Midbrain (tissue), 1 donor: ENCODE measurements around the gene USP1.
A peak's percentile ranks its signal among the peaks of the same experiment; 100 is the strongest.

Experiments
- DNase-seq: peaks from one replicate; lab custom pipeline; 2025; lab: John Stamatoyannopoulos, UW

USP1 gene, protein sequence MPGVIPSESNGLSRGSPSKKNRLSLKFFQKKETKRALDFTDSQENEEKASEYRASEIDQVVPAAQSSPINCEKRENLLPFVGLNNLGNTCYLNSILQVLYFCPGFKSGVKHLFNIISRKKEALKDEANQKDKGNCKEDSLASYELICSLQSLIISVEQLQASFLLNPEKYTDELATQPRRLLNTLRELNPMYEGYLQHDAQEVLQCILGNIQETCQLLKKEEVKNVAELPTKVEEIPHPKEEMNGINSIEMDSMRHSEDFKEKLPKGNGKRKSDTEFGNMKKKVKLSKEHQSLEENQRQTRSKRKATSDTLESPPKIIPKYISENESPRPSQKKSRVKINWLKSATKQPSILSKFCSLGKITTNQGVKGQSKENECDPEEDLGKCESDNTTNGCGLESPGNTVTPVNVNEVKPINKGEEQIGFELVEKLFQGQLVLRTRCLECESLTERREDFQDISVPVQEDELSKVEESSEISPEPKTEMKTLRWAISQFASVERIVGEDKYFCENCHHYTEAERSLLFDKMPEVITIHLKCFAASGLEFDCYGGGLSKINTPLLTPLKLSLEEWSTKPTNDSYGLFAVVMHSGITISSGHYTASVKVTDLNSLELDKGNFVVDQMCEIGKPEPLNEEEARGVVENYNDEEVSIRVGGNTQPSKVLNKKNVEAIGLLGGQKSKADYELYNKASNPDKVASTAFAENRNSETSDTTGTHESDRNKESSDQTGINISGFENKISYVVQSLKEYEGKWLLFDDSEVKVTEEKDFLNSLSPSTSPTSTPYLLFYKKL

DNA sequence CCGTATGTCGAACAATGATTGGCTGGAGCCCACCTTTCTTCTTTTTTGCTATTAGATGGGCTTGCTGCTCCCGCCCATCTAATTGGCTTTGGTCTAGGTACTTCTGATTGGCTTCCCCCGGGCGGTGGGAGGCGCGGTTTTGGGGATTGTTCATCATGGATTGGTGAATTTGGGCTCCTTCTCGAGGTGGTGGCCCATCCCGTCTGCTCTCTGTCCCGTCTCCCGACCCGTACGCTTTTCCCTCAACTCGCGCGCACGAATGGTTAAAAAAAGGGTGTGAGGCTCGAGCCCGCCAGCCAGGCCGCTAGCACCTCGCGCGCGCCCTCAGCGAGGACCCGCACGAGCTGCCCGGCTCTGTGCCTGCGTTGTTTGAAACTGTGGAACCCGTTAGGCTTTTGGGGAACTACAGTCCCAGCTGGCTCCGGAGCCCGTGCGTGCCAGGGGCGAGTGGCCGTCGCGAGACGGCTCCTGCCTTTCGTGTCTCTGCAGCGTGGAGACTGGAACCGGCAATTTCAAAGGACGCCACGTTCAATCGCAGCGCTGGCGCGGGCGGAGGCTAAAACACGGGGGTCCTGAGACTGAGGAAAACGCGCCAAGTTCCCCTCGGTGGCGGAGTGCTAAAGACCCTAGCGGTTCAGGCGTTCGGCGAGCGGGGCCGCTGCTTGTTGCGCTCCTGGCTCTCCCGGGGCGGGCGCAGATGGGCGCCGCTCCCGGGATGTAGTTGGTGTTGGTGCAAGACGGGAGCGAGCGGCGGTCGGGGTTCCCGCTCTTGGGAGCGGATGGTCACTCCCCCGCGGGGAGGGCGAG is at the start of gene USP1:
Gene USP1, plus strand, starts transcription at position 584 of the 807 bp plus-strand sequence. CDS start 2,819 bp downstream, outside the sequence.
- DNase-seq: peak; percentile 99

DNA sequence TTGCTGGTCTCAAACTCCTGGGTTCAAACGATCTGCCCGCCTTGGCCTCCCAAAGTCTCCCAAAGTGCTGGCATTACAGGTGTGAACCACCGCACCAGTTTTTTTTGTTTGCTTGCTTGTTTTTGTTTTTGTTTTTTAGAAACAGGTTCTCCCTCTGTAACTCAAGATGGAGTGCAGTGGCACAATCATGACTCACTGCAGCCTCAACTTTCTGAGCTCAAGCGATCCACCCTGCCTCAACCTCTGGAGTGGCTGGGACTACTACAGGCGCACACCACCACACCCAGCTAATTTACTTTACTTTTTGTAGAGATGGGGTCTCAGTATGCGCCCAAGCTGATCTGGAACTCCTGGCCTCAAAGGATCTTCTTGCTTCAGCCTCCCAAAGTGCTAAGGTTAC is 47.3 kb upstream of the USP1 start:
- no peak for DNase-seq

DNA sequence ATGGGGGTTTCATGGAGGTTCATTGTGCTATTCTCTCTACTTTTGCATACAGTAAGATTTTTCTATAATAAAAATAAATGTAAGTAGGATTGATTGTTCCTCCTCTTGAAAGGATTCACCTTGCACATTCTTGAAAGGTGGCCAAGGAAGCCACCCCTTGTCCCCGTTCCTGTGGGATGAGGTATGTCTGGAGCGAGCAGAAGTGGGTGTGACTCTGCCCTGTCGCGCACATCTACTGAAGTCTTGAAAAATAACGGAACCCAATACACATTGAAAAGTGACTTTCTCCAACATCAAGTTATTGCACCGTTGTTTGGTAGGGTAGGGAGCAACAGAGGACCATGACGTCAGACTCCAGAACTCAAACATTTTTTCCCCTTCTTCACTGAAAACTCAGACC is 46.8 kb upstream of the USP1 start:
- DNase-seq: no peak

DNA sequence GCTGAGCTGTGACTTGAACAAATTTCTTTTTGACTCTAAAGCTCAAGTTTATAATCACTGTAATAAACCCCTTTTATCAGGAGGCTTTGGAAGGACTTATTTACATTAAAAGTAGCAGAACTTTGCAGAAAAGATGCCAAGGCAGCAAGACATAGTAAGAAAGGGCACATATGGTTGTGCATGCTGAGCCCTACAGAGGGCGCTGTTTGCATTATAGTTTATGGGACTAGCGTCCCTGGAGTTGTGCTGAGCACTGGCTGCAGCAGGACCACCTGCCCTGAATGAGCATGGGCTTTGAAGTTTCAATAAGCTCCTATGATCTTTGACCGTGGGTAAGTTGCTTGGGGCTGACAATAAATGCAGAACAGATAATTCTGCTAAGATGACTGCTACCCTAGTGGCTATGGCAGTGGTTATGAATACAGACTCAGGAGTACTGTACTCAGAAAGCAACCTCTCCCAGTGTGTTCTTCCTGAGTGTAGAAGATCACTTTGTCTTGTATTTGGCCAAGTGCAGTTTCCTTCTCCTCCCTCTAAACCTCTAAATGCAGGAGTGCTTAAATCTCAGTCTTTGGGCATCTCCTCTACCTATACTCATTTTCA is 45.4 kb upstream of the USP1 start:
- peak; percentile 21 for DNase-seq

DNA sequence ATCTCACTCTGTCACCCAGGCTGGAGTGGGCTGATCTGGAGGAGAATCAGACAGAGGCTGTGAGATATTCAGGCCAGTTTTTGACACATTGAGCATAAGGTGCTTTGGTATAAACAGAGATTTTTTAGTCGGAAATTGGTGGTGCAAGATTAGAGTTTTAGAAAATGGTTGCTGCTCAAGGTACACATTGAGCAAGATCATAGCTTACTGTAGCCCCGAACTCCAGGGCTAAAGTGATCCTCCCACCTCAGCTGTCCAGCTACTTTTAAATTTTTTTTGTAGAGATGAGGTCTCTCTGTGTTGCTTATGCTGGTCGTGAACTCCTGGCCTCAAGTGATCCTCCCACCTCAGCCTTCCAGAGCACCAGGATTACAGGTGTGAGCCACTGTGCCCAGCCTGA is 43.9 kb upstream of the USP1 start:
- DNase-seq: no peak

DNA sequence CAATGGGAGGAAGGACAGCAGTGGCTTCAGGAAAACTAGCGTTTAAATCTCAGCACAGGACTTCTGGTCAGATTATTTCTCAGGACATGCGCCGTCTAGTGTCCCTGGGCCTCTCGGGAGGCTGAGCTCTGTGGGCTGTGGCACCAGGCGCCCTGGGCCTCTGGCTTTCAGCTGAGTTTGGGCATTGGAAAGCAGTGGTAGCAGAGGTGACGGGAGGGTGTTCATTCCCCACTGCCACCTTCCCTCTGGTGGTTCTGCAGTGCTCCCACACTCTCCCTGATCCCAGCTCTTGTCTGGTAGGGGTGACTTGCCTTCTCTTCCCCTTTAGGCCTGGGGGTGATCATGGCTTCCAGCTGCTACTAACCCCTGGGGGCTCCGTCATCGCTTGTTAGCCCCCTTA is 42.2 kb upstream of the USP1 start:
- no peak for DNase-seq

DNA sequence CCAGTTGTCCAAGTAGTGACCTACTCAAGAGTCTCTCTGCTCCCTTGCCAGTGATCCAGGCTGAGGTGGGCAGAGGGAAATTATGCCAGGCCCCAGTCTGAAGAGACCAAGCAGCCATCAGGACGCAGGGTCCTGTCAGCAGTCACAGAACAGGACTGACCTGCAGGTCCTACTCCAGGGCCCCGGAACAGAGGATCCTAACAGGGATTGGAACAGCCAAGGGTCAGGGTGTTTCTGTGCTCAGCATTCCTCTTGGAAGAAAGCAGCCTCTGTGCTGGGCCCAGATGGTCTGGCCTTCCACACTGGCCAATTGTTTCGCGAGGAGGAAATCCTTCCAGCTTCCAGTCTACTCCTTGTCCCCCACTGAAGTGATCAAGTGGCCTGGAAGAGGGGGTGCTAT is 41.6 kb upstream of the USP1 start:
- peak; percentile 57 for DNase-seq

DNA sequence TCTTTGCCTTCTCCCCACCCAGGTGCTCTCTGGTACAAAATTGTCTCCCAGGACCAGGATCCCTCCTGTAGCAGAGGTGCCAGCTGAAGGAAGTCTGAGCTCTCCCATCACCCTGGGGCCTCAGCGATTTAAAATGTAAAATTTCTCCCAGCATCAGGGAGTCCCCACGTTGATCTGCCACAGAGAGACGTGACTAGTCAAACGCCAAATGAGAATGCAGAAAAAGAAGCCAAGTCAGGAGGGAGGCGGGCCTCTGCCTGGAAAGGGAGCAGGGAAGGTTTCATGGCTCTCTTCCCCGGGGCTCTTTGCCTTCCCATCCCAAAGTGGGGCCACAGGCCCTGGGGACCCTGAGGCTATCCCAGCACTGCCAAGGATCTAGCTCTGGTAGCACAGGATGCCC is 40.0 kb upstream of the USP1 start:
- no peak for DNase-seq

DNA sequence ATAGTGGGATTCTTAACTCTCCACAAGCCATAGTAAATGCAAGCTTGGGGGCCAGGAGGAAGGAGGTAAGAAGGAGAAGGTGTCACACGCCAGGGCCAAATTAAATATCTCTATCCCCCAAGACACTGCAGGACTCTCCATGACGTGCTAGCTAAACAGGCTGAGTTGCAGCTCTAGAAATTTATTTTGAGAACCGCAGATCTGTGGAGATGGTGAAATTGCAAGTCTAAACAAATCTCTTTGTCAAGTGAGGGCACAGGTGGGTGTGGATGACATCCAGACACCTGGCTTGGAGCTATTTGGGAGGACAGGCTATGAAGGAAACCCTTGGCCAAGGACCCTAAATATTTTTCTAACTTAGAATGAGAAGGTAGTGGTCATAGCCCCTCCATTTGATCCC is 39.5 kb upstream of the USP1 start:
- no peak for DNase-seq

DNA sequence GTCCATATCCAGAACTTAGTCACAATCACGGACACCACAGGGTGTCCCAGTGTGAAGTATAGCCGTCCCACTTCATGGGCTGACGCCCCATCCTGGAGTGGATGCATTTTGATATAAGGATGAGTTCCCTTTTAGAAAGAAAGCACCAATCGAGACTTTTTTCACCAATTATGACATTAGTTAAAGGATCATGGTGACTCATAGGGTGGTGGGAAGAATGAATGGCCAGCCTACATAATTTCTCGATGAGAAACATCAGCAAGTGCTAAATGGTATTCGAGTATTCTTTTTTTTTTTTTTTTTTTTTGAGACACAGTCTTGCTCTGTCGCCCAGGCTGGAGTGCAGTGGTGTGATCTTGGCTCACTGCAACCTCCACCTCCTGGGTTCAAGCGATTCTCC is 38.5 kb upstream of the USP1 start:
- DNase-seq: no peak

DNA sequence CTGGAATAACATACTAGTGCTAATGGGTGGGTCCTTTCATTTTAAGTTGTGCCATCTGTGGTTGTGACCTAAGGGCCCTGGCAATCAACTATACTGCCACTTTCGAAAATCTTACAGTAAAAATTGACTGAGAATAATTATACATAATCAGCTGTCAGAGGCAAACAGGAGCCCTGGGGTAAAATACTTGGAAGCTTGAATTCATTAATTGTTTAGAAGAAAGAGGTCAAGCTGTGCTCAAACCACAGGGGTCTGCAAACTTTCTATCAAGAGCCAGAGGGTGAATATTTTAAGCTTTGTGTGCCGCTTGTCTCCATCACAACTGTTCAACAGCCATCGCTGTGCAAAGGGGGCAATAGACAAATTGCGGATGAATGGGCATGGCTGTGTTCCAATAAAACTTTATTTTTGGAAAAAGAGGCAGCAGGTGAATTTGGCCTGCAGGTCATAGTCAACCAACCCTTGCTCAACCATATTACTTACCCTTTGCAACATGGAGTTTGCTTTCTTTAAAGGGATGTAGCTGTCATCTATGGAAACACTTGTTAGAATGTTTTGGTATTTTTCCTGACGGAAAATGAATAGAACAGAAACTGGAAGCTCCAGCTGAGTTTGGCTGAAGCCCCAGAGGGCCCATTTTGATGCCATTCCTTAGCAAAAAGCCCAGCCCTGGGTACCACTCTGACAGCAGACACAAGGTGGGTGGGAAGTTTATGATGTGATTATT is 35.7 kb upstream of the USP1 start:
- no peak for DNase-seq

DNA sequence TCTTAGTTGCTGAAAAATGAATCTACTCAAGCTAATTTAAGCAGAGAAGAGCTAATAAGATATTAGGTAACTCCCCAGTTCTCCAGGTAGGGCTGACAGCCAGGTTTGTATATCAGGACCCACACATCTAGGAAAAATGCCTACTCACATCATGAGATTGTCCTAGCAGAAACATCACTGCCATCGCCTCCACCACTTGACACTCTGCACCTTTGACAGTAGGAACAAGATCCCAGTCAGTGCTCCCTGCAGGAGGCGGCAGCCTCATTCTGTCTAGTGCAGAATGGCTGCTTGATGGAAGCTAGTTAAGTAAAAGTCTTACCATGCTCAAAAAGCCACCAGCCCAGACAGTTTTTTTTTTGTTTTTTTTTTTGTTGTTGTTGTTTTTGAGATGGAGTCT is 31.6 kb upstream of the USP1 start:
- no peak for DNase-seq

DNA sequence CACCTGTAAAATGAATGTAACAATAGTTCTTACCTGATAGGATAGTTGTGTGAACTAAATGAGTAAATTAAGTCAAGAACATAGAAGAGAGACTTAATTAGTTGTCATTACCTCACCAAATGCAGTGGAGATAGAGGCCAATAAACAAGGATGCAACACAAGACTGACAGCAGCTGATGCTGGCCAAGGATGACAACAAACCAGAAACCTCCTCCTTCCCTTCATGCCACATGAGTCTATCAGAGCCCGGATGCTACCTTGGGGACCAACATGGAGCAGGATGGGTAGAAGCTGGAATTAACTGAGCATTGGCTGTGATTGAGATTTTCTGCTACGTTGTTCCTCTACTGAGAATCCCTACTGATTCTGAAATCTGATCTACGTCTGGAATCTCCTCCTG is 30.3 kb upstream of the USP1 start:
- DNase-seq: no peak

DNA sequence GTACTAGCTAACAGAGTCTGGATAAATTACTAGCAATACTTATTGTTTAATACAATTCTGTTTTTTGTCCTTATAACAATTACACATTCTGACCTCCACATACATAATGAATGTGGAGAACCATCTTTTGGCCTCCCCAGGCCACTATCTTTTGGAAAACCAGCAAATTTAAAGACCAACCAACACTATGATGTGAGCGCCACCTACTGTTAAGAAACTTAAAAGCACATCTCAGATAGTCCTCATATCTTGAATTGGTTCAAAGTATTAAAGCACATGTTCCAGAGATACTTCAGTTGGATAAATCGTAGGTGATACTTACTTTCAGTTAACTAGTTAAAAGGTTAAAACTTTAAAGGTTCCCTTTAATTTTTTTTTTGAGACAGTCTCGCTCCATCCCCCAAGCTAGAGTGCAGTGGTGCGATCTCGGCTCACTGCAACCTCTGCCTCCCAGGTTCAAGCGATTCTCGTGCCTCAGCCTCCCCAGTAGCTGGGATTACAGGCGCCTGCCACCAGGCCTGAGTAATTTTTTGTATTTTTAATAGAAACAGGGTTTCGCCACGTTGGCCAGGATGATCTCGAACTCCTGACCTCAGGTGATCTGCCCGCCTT is 29.3 kb upstream of the USP1 start:
- DNase-seq: peak; percentile 82

DNA sequence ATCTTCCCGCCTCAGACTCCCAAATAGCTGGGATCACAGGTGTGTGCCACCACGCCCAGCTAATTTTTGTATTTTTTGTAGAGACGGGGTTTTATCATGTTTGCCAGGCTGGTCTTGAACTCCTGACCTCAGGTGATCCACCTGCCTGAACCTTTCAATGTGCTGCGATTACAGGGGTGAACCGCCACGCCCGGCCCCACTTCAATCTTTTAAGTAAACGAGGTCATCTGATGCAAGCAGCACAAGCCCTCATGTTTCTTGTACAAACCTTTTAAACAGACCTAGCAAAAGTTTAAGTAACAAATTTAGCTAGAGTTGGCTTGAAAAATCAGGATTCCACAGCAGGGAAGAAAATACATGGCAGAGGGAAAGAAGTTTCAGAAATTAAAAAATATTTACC is 21.2 kb upstream of the USP1 start:
- DNase-seq: no peak

DNA sequence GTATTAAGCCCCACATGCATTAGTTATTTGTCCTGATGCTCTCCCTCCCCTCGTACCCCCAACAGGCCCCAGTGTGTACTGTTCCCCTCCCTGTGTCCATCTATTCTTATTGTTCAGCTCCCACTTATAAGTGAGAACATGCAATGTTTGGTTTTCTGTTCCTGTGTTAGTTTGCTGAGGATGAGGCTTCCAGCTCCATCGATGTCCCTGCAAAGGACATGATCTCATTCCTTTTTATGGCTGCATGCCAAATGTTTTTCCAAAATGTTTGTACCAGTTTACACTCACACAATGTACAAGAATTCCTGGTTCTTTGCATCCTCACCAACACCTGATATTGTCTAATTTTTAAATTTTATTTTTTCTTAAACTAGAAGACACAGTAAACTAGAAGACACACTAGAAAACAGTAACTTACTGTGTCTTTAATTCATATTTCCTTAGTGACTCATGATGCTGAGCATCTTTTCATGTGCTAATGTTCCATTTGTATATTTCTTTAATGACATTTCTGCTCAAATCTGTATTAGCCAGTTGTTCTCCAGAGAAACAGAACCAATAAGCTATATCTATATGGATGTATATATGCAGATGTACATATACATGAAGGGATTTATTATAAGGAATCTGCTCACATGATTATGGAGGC is 19.4 kb upstream of the USP1 start:
- no peak for DNase-seq

DNA sequence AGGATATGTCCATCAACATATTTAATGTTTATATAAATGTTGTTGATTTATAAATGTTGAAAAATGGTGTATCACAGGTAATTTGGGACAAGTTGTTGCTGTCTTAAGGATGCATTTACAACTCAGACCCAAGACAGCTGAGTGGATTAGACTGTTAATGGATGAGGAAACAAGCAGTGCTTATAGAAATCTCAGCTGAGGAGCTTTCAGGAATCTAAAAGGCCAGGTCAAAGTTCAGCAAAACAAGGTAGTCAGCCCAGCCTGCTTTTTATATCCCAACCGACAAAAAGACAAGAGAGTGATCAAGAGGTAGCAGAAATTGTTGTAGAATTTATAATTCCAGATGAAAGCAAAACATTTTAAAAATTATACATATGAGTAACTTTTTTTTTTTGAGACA is 16.6 kb upstream of the USP1 start:
- DNase-seq: no peak

DNA sequence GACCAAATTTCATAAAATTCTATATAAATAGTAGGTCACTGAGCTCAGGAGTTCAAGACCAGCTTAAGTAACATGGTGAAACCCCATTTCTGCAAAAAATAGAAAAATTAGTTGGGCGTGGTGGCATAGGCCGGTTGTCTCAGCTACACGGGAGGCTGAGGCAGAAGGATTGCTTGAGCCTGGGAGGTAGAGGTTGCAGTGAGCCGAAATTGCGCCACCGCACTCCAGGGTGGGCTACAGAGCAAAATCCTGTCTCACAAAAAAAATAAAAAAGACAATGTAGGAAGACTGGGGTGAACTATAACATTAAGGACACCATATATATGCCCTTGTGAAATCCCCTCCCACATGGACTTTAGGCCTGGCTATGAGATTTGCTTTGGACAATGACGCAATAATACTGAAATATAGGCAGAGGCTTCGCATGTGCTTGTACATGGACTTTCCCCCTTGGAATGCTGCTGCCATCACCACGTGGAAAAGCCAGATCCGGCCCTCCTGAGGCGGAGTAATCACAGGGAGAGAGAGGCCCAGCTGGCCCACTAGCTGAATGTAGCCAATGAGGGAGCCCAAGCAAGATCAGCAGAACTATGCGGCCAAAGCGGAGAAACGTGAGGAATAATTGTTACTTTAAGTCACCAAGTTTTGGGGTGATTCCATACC is 13.1 kb upstream of the USP1 start:
- no peak for DNase-seq

DNA sequence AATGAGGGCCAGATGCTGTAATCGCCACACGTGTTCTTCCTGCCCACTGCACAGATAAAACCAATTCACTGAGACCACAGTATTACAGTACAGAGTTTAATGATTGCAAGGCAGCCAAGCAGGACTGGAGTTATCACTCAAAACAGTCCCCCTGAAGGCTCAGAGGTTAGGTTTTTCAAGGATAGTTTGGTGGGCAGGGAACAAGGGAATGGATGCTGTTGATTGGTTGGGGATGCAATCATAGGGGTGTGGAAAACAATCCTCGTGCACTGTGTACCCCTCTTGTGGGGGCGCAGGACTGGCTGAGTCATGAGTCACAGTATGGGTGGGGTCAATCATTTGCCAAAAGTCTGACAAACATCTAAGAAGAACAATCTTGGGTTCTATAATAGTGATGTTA is 12.4 kb upstream of the USP1 start:
- no peak for DNase-seq

DNA sequence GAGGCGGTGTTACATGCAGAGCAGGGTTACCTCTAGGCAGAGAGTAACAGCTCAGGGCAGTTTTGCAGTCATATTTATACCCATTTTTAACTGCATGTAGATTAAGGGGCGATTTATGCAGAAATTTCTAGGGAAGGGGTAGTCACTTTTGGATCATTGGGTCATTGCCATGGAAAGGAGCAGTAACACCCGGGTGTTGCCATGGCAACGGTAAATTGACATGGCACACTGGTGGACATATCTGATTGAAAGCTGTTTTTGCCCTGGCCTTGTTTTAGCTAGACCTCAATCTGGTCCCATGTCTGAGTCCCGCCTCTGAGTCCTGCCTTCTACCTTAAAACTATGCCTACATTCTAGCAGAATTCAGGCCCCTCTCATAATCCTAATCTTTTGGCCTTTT is 11.8 kb upstream of the USP1 start:
- DNase-seq: no peak
